Activated T-helper 1 cell treated with anti-CD3 and anti-CD28 coated beads, Interleukin-12 subunit alpha, Interleukin-12 subunit beta, Interleukin-2, Interleukin-4 antibody, amounts not matched to agents 30 ng/mL and 10 ng/mL and 1 ng/mL, durations not matched to agents 14 hours and 24 hours and 36 hours (primary cell): Measurements from ENCODE around the gene FOXO3. TPM values are rescaled to one million over a fixed set of nuclear protein-coding genes. Genes with fewer than 3 reads are reported as not detected.

ENCODE experiments used
- DNase-seq: peaks from one replicate; pipeline ENCODE4 v3.0.0; 2021; ENCODE audit warnings: low spot score
- H3K27ac Mint-ChIP-seq: one replicate; pipeline ENCODE4 v1.8.0; 2021; ENCODE audit warnings: mild to moderate bottlenecking, mixed read lengths
- H3K27me3 Mint-ChIP-seq: one replicate; pipeline ENCODE4 v1.8.0; 2022; ENCODE audit warnings: mild to moderate bottlenecking, moderate library complexity, mixed read lengths; ENCODE audit not compliant: insufficient read depth
- H3K36me3 Mint-ChIP-seq: one replicate; pipeline ENCODE4 v1.8.0; 2021; ENCODE audit warnings: low read depth, mixed read lengths
- H3K4me1 Mint-ChIP-seq: one replicate; pipeline ENCODE4 v1.8.0; 2021; ENCODE audit warnings: low read depth, mixed read lengths
- H3K4me3 Mint-ChIP-seq: one replicate; pipeline ENCODE4 v1.8.0; 2021; ENCODE audit warnings: mild to moderate bottlenecking, moderate library complexity, mixed read lengths
- H3K9me3 Mint-ChIP-seq: one replicate; pipeline ENCODE4 v1.8.0; 2021; ENCODE audit warnings: mixed read lengths
- intact Hi-C: fragments of 100-400 bp; cut with micrococcal nuclease; formaldehyde crosslinking; loops from one replicate; pipeline ENCODE4 v1.15.1; 2024
- total RNA-seq: library from RNA; stranded (reverse); gene quantifications from 2 replicates; pipeline ENCODE4 v1.2.3, GENCODE V29; 2022

FOXO3 gene
- total RNA-seq, 1 donor from 2014 or later: 8.6 TPM

DNA sequence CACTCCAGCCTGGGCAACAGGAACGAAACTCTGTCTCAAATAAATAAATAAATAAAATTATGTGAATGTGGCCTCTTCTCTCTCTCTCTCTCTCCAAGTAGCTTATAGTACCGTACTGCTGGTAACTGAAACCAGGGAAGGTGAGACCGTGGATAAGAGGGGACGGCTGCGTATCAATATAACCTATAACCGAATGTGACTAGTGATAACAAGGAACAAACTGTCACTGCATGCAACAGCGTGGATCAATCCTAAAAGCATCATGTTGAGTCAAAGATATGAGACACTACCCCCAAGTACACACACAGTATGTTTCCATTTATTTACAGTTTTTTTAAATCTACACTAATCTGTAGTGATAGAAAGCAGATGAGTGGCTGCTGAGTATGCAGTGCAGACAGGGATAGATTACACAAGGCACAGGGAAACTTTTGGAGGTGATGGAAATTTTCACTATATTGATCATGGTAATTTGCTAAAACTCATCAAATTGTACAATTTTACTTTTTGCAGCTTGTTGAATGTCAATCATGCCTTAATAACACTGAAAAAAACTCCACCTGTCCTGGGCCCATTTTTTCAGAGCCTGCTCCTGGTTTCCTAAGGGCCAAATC, 166.1 kb downstream of the FOXO3 start:
- Mint-ChIP-seq H3K27ac (no peak overlapping the region), H3K9me3 (peaks cover 13% of the 10 kb centered on the region), H3K4me3 (no peak overlapping the region)

GRCh38 chr6:108727966-108728730, 167.4 kb downstream of the FOXO3 start:
- no peak for DNase-seq
- no peaks in the 10 kb centered on the region for H3K36me3 Mint-ChIP-seq
- intact Hi-C loops: no loop called here
- H3K4me3 Mint-ChIP-seq: no peak overlapping the region
- peaks cover 7% of the 10 kb centered on the region for H3K27me3 Mint-ChIP-seq
- H3K9me3 Mint-ChIP-seq: peaks cover 11% of the 10 kb centered on the region
- no peaks in the 10 kb centered on the region for H3K4me1 Mint-ChIP-seq
- no peak overlapping the region for H3K27ac Mint-ChIP-seq

More for the DNA sequence above, 166.1 kb downstream of the FOXO3 start:
- H3K36me3 Mint-ChIP-seq: no peaks in the 10 kb centered on the region
- H3K27me3 Mint-ChIP-seq: peaks cover 6% of the 10 kb centered on the region
- intact Hi-C loops: no loop called here
- DNase-seq: no peak
- no peaks in the 10 kb centered on the region for H3K4me1 Mint-ChIP-seq

DNA sequence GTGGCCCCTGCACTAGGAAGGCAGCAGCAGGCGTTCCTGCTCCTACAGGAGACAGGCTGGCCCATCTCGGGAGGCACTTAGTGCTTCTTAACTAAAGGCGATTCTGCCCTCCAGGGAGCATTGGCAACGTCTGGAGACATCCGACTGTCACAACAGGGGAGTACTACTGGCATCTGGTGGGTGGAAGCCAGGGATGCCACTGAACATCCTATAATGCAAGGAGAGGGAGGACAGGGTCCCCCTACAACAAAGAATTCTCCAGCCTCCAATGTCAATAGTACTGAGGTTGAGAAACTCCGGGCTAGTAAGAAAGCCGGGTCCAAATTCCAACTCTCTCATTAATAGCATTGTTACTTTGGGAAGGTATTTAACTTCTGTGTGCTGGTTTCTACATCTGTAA, 168.1 kb downstream of the FOXO3 start:
- H3K9me3 Mint-ChIP-seq: peaks cover 6% of the 10 kb centered on the region
- intact Hi-C loops: no loop called here
- H3K27ac Mint-ChIP-seq: no peak overlapping the region
- peaks cover 8% of the 10 kb centered on the region for H3K27me3 Mint-ChIP-seq
- no peak for DNase-seq
- no peaks in the 10 kb centered on the region for H3K4me1 Mint-ChIP-seq
- H3K4me3 Mint-ChIP-seq: no peak overlapping the region
- H3K36me3 Mint-ChIP-seq: no peaks in the 10 kb centered on the region

GRCh38 chr6:108730635-108731515, 170.2 kb downstream of the FOXO3 start:
- H3K27me3 Mint-ChIP-seq: peaks cover 7% of the 10 kb centered on the region
- H3K4me1 Mint-ChIP-seq: no peaks in the 10 kb centered on the region
- no peaks in the 10 kb centered on the region for H3K36me3 Mint-ChIP-seq
- no peak overlapping the region for H3K27ac Mint-ChIP-seq
- intact Hi-C loops: no loop called here
- DNase-seq: no peak
- H3K4me3 Mint-ChIP-seq: no peak overlapping the region
- H3K9me3 Mint-ChIP-seq: no peaks in the 10 kb centered on the region

- Mint-ChIP-seq H3K4me1 (no peaks in the 10 kb centered on the region), H3K4me3 (no peak overlapping the region)
- intact Hi-C loops: no loop called here
These were observed 171.6 kb downstream of the FOXO3 start for GRCh38 chr6:108732091-108732870.

DNA sequence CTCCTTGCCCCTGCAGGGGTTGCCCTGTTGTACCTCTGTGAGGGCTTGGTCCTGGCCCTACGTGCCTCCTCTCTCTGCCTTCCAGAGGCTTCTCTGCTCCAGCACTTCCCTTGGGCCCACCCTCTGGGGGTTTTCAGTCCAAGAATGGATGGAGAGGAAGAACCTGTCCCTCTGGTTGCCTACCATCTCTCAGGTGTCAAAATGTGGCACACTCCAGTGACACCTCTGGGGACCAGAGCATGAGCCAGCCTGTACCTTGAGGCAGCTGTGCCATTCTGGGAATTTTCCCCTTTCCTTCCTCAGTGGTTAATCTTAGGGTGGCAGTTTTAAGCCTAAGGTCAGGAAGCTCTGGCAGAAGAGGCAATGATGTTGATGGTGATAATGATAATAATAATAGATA, 172.3 kb downstream of the FOXO3 start:
- Mint-ChIP-seq H3K27me3 (peaks cover 11% of the 10 kb centered on the region), H3K9me3 (no peaks in the 10 kb centered on the region), H3K36me3 (no peaks in the 10 kb centered on the region), H3K4me1 (no peaks in the 10 kb centered on the region), H3K4me3 (no peak overlapping the region), H3K27ac (no peak overlapping the region)
- intact Hi-C loops: no loop called here
- DNase-seq: no peak

More at GRCh38 chr6:108732091-108732870, 171.6 kb downstream of the FOXO3 start:
- Mint-ChIP-seq H3K36me3 (no peaks in the 10 kb centered on the region), H3K27ac (no peak overlapping the region), H3K9me3 (no peaks in the 10 kb centered on the region), H3K27me3 (peaks cover 11% of the 10 kb centered on the region)
- DNase-seq: no peak

- intact Hi-C loops: no loop called here
- no peak overlapping the region for H3K27ac Mint-ChIP-seq
- no peaks in the 10 kb centered on the region for H3K9me3 Mint-ChIP-seq
- no peak overlapping the region for H3K4me3 Mint-ChIP-seq
- H3K27me3 Mint-ChIP-seq: peaks cover 11% of the 10 kb centered on the region
- no peak for DNase-seq
- no peaks in the 10 kb centered on the region for H3K4me1 Mint-ChIP-seq
- H3K36me3 Mint-ChIP-seq: no peaks in the 10 kb centered on the region
These were observed 173.1 kb downstream of the FOXO3 start for GRCh38 chr6:108733706-108734265.
